ENCODE measurements around the gene RNF169. TPM values are rescaled to one million over a fixed set of nuclear protein-coding genes. Genes with fewer than 3 reads are reported as not detected.

Gene RNF169
- total RNA-seq (2012; rRNA removed) = 15.5 and 16.5 TPM in 2 replicates

- Histone ChIP-seq H3K4me2 (ENCODE audit: low read length) (peak within 1 kb of the TSS; percentile 83), H3K9ac (ENCODE audit: low read depth, low read length) (peak within 1 kb of the TSS; percentile 97), H3K4me1 (ENCODE audit: control insufficient read depth, insufficient read depth, low read length) (peaks cover 11% of the 10 kb centered on the region), H3K9me3 (replicated peaks; ENCODE audit: low read length) (no peaks in the 10 kb centered on the region), H3K4me3 (ENCODE audit: low read length) (peak within 1 kb of the TSS; percentile 78), H3K27me3 (ENCODE audit: control insufficient read depth, insufficient read depth, low read length) (peaks cover 4% of the 10 kb centered on the region), H3K36me3 (ENCODE audit: insufficient read depth, low read length) (no peaks in the 10 kb centered on the region)
Measured at GRCh38 chr11:74748211-74749126, at the start of gene RNF169. Gene RNF169 (plus strand): TSS chr11:74748849. CDS start chr11:74748881, 32 bp downstream.

GRCh38 chr11:74699615-74700396 lies 48.8 kb upstream of the RNF169 start:
- Histone ChIP-seq H3K9ac (ENCODE audit: low read depth, low read length) (no peak overlapping the region), H3K4me1 (ENCODE audit: control insufficient read depth, insufficient read depth, low read length) (peaks cover 20% of the 10 kb centered on the region), H3K36me3 (ENCODE audit: insufficient read depth, low read length) (no peaks in the 10 kb centered on the region), H3K4me3 (ENCODE audit: low read length) (no peak overlapping the region), H3K9me3 (replicated peaks; ENCODE audit: low read length) (no peaks in the 10 kb centered on the region), H3K4me2 (ENCODE audit: low read length) (no peak overlapping the region), H3K27me3 (ENCODE audit: control insufficient read depth, insufficient read depth, low read length) (no peaks in the 10 kb centered on the region)

- no peak overlapping the region for H3K4me2 ChIP-seq (ENCODE audit: low read length)
- no peaks in the 10 kb centered on the region for H3K27me3 ChIP-seq (ENCODE audit: control insufficient read depth, insufficient read depth, low read length)
- H3K9ac ChIP-seq (ENCODE audit: low read depth, low read length) = no peak overlapping the region
- no peaks in the 10 kb centered on the region for H3K9me3 ChIP-seq (replicated peaks; ENCODE audit: low read length)
- H3K4me3 ChIP-seq (ENCODE audit: low read length) = no peak overlapping the region
- H3K36me3 ChIP-seq (ENCODE audit: insufficient read depth, low read length) = no peaks in the 10 kb centered on the region
- peaks cover 19% of the 10 kb centered on the region for H3K4me1 ChIP-seq (ENCODE audit: control insufficient read depth, insufficient read depth, low read length)
Measured at GRCh38 chr11:74701351-74701750, 47.3 kb upstream of the RNF169 start.

- H3K4me1 ChIP-seq (ENCODE audit: control insufficient read depth, insufficient read depth, low read length) = peaks cover 8% of the 10 kb centered on the region
- H3K4me3 ChIP-seq (ENCODE audit: low read length) = no peak overlapping the region
- H3K9ac ChIP-seq (ENCODE audit: low read depth, low read length) = no peak overlapping the region
- no peaks in the 10 kb centered on the region for H3K36me3 ChIP-seq (ENCODE audit: insufficient read depth, low read length)
- no peaks in the 10 kb centered on the region for H3K9me3 ChIP-seq (replicated peaks; ENCODE audit: low read length)
- no peaks in the 10 kb centered on the region for H3K27me3 ChIP-seq (ENCODE audit: control insufficient read depth, insufficient read depth, low read length)
- H3K4me2 ChIP-seq (ENCODE audit: low read length) = no peak overlapping the region
Measured at GRCh38 chr11:74702383-74703007, 46.2 kb upstream of the RNF169 start.

GRCh38 chr11:74703211-74703610 lies 45.4 kb upstream of the RNF169 start:
- no peaks in the 10 kb centered on the region for H3K36me3 ChIP-seq (ENCODE audit: insufficient read depth, low read length)
- H3K9ac ChIP-seq (ENCODE audit: low read depth, low read length) = no peak overlapping the region
- peaks cover 7% of the 10 kb centered on the region for H3K4me1 ChIP-seq (ENCODE audit: control insufficient read depth, insufficient read depth, low read length)
- H3K4me2 ChIP-seq (ENCODE audit: low read length) = no peak overlapping the region
- H3K27me3 ChIP-seq (ENCODE audit: control insufficient read depth, insufficient read depth, low read length) = no peaks in the 10 kb centered on the region
- no peak overlapping the region for H3K4me3 ChIP-seq (ENCODE audit: low read length)
- no peaks in the 10 kb centered on the region for H3K9me3 ChIP-seq (replicated peaks; ENCODE audit: low read length)

GRCh38 chr11:74707182-74707581 lies 41.5 kb upstream of the RNF169 start:
- Histone ChIP-seq H3K36me3 (ENCODE audit: insufficient read depth, low read length) (no peaks in the 10 kb centered on the region), H3K9ac (ENCODE audit: low read depth, low read length) (no peak overlapping the region), H3K4me3 (ENCODE audit: low read length) (no peak overlapping the region), H3K4me1 (ENCODE audit: control insufficient read depth, insufficient read depth, low read length) (no peaks in the 10 kb centered on the region), H3K4me2 (ENCODE audit: low read length) (no peak overlapping the region), H3K27me3 (ENCODE audit: control insufficient read depth, insufficient read depth, low read length) (no peaks in the 10 kb centered on the region), H3K9me3 (replicated peaks; ENCODE audit: low read length) (no peaks in the 10 kb centered on the region)

GRCh38 chr11:74707602-74708510 lies 40.8 kb upstream of the RNF169 start:
- Histone ChIP-seq H3K4me3 (ENCODE audit: low read length) (no peak overlapping the region), H3K27me3 (ENCODE audit: control insufficient read depth, insufficient read depth, low read length) (no peaks in the 10 kb centered on the region), H3K9ac (ENCODE audit: low read depth, low read length) (no peak overlapping the region), H3K9me3 (replicated peaks; ENCODE audit: low read length) (no peaks in the 10 kb centered on the region), H3K4me1 (ENCODE audit: control insufficient read depth, insufficient read depth, low read length) (no peaks in the 10 kb centered on the region), H3K4me2 (ENCODE audit: low read length) (no peak overlapping the region), H3K36me3 (ENCODE audit: insufficient read depth, low read length) (no peaks in the 10 kb centered on the region)

GRCh38 chr11:74709175-74709574 lies 39.5 kb upstream of the RNF169 start:
- no peak overlapping the region for H3K4me3 ChIP-seq (ENCODE audit: low read length)
- peaks cover 7% of the 10 kb centered on the region for H3K27me3 ChIP-seq (ENCODE audit: control insufficient read depth, insufficient read depth, low read length)

GRCh38 chr11:74710281-74710938 lies 38.2 kb upstream of the RNF169 start:
- H3K4me3 ChIP-seq (ENCODE audit: low read length) = no peak overlapping the region

More at GRCh38 chr11:74709175-74709574, 39.5 kb upstream of the RNF169 start:
- Histone ChIP-seq H3K9me3 (replicated peaks; ENCODE audit: low read length) (no peaks in the 10 kb centered on the region), H3K4me1 (ENCODE audit: control insufficient read depth, insufficient read depth, low read length) (no peaks in the 10 kb centered on the region), H3K9ac (ENCODE audit: low read depth, low read length) (no peak overlapping the region), H3K36me3 (ENCODE audit: insufficient read depth, low read length) (no peaks in the 10 kb centered on the region), H3K4me2 (ENCODE audit: low read length) (no peak overlapping the region)

GRCh38 chr11:74713686-74714085 lies 35.0 kb upstream of the RNF169 start:
- no peak overlapping the region for H3K4me2 ChIP-seq (ENCODE audit: low read length)
- H3K9me3 ChIP-seq (replicated peaks; ENCODE audit: low read length) = no peaks in the 10 kb centered on the region
- H3K4me3 ChIP-seq (ENCODE audit: low read length) = no peak overlapping the region
- no peaks in the 10 kb centered on the region for H3K36me3 ChIP-seq (ENCODE audit: insufficient read depth, low read length)
- H3K9ac ChIP-seq (ENCODE audit: low read depth, low read length) = no peak overlapping the region
- no peaks in the 10 kb centered on the region for H3K4me1 ChIP-seq (ENCODE audit: control insufficient read depth, insufficient read depth, low read length)
- peaks cover 17% of the 10 kb centered on the region for H3K27me3 ChIP-seq (ENCODE audit: control insufficient read depth, insufficient read depth, low read length)

More at GRCh38 chr11:74710281-74710938, 38.2 kb upstream of the RNF169 start:
- Histone ChIP-seq H3K4me1 (ENCODE audit: control insufficient read depth, insufficient read depth, low read length) (no peaks in the 10 kb centered on the region), H3K36me3 (ENCODE audit: insufficient read depth, low read length) (no peaks in the 10 kb centered on the region), H3K27me3 (ENCODE audit: control insufficient read depth, insufficient read depth, low read length) (peaks cover 7% of the 10 kb centered on the region), H3K9ac (ENCODE audit: low read depth, low read length) (no peak overlapping the region), H3K4me2 (ENCODE audit: low read length) (no peak overlapping the region), H3K9me3 (replicated peaks; ENCODE audit: low read length) (no peaks in the 10 kb centered on the region)

All from skeletal muscle satellite cell (primary cell).